BJ (cell line): Measurements from ENCODE around the gene ZNF689. TPM values are rescaled to one million over a fixed set of nuclear protein-coding genes. Genes with fewer than 3 reads are reported as not detected.
"Not testable (repeated sequence)": the region's sequence is repeated elsewhere in the genome, so short reads cannot be mapped to it uniquely, and the experiment has no call there.

Experiments used
- CTCF ChIA-PET: fragments of 350-600 bp; formaldehyde crosslinking; extraction: SDS; loops from one replicate; lab custom pipeline; 2021; ENCODE audit warnings: antibody characterized with exemption, inconsistent platforms; lab: Yijun Ruan, JAX
- POLR2A ChIA-PET: fragments of 300-600 bp; sonication (Branson Sonifier 250); formaldehyde crosslinking; extraction: SDS; loops from one replicate; lab custom pipeline; 2021; ENCODE audit warnings: antibody characterized with exemption; lab: Charles Lee
- DNase-seq: peaks from one replicate; pipeline ENCODE4 v3.0.0-alpha.2; 2011; ENCODE audit warnings: low read depth
- H3K27me3 ChIP-seq: 2 replicates; pipeline ENCODE4 v1.6.0; 2011; ENCODE audit warnings: low read length; ENCODE audit not compliant: control insufficient read depth, insufficient read depth
- H3K36me3 ChIP-seq: 2 replicates; pipeline ENCODE4 v1.5.1; 2011; ENCODE audit warnings: low read length; ENCODE audit not compliant: control insufficient read depth, insufficient read depth
- H3K4me3 ChIP-seq: 2 replicates; pipeline ENCODE4 v1.5.1; 2011; ENCODE audit warnings: low read depth, mild to moderate bottlenecking, control low read depth, low read length
- polyA plus RNA-seq: library from polyadenylated mRNA; depleted of rRNA; stranded (reverse); fragments of >200 nt; gene quantifications from 2 replicates; pipeline ENCODE4 v1.2.3, GENCODE V29; 2011
- TF ChIP-seq, protein P1 (sequence below): IDR thresholded peaks from 2 replicates; pipeline ENCODE4 v1.5.1; 2011; ENCODE audit warnings: low read depth, mild to moderate bottlenecking, control low read depth, inconsistent platforms, low read length, moderate library complexity; ENCODE audit not compliant: insufficient read depth

ZNF689 gene
- polyA plus RNA-seq, 1 experiment: 4.1 TPM

DNA sequence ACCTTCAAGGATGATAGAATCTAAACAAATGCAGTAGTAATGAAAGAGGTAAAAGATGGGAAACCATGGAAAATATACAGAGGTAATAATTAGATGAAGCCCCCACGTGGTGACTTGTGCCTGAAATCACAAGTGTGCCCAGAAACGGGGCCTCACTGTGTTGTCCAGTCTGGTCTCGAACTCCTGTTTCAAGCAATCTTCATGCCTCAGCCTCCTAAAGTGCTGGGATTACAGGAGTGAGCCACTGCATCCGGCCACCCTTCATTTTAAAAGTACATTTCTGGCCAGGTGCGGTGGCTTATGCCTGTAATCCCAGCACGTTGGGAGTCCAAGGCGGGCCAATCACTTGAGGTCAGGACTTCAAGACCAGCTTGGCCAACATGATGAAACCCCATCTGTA is 26.4 kb upstream of the ZNF689 start:
- no peaks in the 10 kb centered on the region; the same call in 1 of the 2 replicates for H3K27me3 ChIP-seq
- H3K36me3 ChIP-seq: no peaks in the 10 kb centered on the region
- H3K4me3 ChIP-seq: no peak overlapping the region
- DNase-seq: no peak
- ChIA-PET POLR2A (no interaction called here), CTCF (interaction anchor here (1.4 kb wide), 1 partner anchor 10 kb away, joined by 7 read pairs; no protein-coding TSS in a partner anchor)
- TF ChIP-seq, protein P1, sequence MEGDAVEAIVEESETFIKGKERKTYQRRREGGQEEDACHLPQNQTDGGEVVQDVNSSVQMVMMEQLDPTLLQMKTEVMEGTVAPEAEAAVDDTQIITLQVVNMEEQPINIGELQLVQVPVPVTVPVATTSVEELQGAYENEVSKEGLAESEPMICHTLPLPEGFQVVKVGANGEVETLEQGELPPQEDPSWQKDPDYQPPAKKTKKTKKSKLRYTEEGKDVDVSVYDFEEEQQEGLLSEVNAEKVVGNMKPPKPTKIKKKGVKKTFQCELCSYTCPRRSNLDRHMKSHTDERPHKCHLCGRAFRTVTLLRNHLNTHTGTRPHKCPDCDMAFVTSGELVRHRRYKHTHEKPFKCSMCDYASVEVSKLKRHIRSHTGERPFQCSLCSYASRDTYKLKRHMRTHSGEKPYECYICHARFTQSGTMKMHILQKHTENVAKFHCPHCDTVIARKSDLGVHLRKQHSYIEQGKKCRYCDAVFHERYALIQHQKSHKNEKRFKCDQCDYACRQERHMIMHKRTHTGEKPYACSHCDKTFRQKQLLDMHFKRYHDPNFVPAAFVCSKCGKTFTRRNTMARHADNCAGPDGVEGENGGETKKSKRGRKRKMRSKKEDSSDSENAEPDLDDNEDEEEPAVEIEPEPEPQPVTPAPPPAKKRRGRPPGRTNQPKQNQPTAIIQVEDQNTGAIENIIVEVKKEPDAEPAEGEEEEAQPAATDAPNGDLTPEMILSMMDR: no peak

DNA sequence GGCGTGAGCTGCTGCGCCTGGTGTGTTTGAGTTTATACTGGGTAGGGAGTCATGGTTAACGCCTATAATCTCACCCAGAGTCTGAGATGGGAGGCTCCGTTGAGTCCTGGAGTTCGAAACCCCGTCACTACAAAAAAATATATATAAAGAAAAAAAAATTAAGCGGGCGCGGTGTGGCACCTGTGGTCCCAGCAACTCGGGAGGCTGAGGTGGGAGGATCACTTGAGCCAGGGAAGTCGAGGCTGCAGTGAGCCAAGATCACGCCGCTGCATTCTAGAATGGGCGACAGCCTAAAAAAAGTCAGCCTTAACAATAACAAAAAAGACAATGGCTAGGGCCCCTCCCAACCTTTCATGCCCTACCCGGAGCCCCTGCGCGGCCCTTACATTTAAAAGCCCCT is 23.3 kb upstream of the ZNF689 start:
- TF ChIP-seq, protein P1: no peak
- Histone ChIP-seq H3K4me3 (peak overlapping the region; percentile 77), H3K27me3 (no peaks in the 10 kb centered on the region), H3K36me3 (no peaks in the 10 kb centered on the region)
- no peak for DNase-seq
- ChIA-PET CTCF (interaction anchor here (1.0 kb wide), 1 partner anchor 204 kb away, joined by 3 read pairs; the partner anchor contains the start of gene DCTPP1), POLR2A (interaction anchor here (1.0 to 1.9 kb wide), 2 partner anchors 17 to 27 kb away, joined by 8 to 16 read pairs; partner anchors contain the start of gene PRR14)

DNA sequence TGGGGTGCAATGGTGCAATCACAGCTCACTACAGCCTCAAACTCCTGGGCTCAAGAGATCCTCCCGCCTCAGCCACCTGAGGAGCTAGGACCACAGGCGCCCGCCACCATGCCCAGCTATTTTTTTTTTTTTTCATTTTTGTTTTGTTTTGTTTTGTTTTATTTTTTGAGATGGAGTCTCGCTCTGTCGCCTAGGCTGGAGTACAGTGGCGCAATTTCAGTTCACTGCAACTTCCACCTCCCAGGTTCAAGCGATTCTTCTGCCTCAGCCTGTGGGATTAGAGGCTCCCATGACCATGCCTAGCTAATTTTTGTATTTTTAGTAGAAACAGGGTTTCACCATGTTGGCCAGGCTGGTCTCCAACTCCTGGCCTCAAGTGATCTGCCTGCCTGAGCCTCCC is 22.3 kb upstream of the ZNF689 start:
- H3K27me3 ChIP-seq, DNase-seq, H3K36me3 ChIP-seq, H3K4me3 ChIP-seq, POLR2A ChIA-PET: not testable (repeated sequence)
- CTCF ChIA-PET: interaction anchor here (1.1 to 1.3 kb wide), 3 partner anchors 31 to 183 kb away, joined by 3 to 4 read pairs (median 4); no protein-coding TSS in a partner anchor

DNA sequence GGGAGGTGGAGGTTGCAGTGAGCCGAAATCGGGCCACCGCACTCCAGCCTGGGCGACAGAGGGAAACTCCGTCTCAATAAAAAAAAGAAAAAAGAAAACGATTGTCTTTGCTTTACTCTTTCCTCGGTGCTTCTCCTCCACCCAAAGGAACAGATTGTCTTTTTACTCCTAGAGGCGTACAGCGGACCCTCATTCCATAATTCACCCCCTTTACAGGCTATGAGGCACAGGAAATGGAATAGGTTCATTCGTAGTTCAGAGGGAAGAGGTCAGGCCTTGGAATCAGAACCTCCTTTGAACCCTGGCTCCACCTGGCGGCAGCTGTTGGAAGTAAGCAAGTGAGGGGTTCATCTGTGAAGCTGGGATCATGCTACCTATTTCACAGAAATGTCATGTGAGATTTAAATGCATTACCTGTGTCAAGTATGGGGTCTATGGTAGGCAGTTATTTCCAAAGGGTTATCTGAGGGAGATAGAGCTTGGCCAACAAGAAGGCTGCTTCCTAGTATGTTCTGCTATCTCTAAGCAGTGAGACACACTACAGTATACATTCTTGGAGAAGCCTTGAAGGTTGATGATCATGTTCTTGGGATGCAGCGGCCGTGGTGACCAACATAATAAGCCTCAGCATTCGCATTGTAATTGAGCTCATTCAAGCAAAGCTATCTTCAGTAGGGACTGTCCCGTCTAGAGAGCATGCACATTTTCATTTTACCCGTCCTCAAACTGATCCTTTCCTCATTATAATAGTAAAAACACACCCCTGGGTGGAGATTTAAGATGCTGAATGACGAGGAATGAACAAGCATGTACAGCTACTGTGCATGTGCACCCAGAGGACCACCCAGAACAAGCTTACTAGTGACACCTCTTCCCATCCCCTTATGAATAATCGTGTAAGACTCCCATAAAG is 18.7 kb upstream of the ZNF689 start:
- TF ChIP-seq, protein P1: peak; percentile 95
- ChIA-PET CTCF (interaction anchor here (0.7 to 3.0 kb wide), 25 partner anchors 9 to 220 kb away, joined by 3 to 13 read pairs (median 4); partner anchors contain the start of genes DCTPP1, PHKG2, PRR14 and ZNF689), POLR2A (interaction anchor here (0.6 kb wide), 1 partner anchor 77 kb away, joined by 3 read pairs; no protein-coding TSS in a partner anchor)
- no peak overlapping the region for H3K4me3 ChIP-seq
- no peak for DNase-seq
- no peaks in the 10 kb centered on the region for H3K36me3 ChIP-seq
- H3K27me3 ChIP-seq: no peaks in the 10 kb centered on the region

DNA sequence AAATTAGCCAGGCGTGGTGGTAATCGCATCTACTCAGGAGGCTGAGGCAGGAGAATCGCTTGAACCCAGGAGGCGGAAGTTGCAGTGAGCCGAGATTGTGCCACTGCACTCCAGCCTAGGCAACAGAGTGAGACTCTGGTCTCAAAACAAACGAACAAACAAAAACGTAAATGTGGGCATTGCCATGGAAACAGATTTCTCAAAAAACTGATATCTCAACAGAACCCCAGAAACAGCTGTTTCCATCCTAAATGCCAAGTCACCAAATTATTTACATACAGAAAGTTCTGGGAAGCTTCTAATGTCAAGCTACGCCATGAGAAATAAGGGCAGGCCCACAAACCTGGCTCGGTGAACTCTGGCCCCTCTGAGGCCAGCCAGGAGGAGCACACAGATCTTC is 16.0 kb upstream of the ZNF689 start:
- no peaks in the 10 kb centered on the region for H3K36me3 ChIP-seq
- ChIA-PET CTCF (interaction anchor here (0.7 to 1.2 kb wide), 4 partner anchors 9 to 208 kb away, joined by 3 to 7 read pairs (median 3); no protein-coding TSS in a partner anchor), POLR2A (no interaction called here)
- no peak overlapping the region for H3K4me3 ChIP-seq
- TF ChIP-seq, protein P1: no peak
- no peak for DNase-seq
- H3K27me3 ChIP-seq: no peaks in the 10 kb centered on the region; the same call in 1 of the 2 replicates
